Measurements from ENCODE around the gene RGS21.

Gene RGS21

DNA sequence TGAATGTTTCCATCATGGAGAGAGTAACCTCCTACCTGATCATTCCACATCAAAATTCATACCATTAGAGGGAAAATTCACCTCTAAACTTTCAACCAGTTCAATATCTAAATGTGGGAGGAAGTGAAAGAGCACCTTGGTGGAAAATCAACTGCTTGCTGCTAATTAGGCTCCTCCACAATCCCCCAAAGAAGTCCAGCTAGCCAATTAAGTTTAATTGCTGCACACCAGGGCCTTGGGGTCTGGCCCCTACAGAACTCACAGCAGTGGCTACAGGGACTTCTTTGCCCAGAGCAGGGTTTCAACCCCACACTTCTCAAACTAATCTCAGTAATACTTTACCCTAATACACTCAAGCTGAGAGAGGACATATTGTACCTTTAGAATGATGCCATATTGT, 62.1 kb downstream of the RGS21 start:
- no peak for DNase-seq (ENCODE audit: low read depth, low spot score)

DNA sequence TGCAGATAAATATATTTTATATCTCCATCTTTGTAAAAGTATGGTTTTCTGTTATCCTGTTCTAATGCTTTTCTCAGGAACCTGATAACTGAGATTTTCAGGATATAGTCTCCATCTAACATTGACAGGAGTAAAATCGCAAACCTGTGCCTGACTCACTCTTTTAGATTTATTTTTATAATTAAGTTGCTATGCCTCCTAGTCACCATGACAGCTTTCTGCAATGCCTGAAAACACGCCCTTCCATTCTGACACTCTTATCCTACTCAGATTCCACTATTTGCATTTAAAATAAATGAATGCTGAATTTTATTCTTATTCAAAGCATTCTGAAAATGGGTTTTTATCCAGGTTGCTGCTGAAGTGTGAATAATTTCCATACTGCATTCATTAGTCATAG, 62.8 kb downstream of the RGS21 start:
- no peak for DNase-seq (ENCODE audit: low read depth, low spot score)

DNA sequence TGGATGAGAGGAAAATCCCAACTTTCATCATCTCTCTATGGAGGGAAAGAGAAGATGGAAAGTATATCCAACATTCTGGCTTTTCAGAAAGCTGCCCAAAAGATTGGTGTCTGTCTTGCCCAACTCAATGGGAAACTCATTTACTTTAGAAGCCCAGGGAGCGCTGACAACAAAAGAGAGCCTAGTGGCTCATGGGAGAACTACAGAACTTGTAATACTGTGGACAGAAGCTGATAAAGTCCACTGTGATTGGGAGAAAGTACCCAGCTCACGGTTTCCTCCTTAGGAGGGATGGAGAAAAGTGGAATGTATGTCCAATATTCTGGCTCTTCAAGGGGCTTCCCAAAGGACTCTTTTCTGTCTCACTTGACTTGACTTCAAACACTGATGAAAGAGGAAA, 66.0 kb downstream of the RGS21 start:
- DNase-seq (ENCODE audit: low read depth, low spot score) = no peak

DNA sequence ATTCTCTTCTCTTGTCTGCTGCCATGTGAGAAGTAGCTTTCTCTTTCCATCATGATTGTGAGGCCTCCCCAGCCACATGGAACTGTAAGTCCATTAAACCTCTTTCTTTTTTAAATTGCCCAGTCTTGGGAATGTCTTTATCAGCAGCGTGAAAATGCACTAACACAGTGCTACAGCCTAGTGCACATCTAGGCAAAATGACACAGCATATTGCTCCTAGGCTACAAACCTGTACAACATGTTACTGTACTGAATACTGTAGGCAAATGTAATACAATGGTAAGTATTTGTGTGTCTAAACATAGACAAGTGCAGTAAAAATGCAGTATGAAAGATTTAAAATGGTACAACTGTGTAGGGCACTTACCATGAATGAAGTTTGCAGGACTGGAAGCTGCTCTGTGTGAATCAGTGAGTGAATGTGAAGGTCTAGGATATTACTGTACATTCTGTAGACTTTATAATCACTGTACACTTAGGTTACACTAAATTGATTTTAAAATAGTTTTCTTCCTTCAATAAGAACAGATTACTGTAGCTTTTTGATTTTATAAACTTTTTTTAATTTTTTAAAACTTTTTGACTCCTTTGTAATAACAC, 69.4 kb downstream of the RGS21 start:
- DNase-seq (ENCODE audit: low read depth, low spot score) = no peak

DNA sequence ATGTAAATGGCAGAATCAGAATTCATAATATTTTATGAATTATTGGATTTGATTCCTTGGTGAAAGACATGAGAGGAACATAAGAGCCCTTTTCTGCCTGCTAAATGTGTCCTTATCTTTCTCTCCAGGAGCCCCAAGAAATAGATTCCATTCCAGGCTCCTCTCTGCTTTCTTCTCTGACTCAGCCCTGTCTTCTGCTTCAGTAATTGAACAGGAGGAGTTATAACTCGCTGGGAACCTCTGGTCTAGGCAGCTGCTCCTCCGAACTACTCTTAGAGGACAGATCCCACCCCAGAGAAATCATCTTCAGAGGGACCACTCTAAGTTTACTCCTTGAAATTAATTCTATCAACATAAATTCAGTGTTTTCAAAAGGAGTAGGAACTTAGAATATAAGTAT, 78.4 kb downstream of the RGS21 start:
- DNase-seq (ENCODE audit: low read depth, low spot score) = no peak

DNA sequence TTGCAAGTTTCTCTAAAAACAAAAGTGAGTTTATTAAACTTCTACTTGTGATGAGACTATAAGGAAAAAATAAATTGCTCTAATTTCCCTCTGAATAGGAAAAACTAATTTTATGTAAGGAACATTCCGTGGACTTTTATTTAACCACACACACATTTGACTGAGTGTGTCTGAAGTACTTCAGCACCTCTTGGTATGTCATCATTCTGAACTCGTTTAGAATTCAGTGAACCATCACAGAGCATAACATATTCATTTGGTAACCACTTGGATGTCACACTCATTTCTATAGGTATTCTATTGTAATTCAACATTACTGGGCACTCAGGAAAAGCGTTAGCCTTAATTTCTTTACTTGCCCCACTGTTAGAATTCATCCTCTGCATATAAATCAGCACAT, 79.1 kb downstream of the RGS21 start:
- no peak for DNase-seq (ENCODE audit: low read depth, low spot score)

DNA sequence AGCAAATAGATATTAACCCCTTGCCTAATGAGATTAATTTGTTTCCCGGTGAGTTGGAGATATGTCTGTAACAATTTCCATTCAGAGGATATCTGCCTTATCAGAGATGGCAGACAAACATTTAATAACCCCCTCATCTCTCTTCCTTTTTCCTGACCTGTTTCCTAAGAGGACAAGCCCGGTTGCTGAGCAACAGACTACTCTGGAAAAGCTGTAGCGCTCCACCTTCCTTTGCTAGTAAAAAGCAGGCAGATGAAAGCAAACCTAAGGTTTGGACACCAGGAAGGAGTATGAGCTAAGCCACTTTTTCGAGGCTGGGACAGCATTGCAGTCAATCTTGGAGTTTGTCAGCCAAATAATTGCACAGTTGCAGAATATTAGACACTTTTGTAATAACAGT, 82.4 kb downstream of the RGS21 start:
- no peak for DNase-seq (ENCODE audit: low read depth, low spot score)

DNA sequence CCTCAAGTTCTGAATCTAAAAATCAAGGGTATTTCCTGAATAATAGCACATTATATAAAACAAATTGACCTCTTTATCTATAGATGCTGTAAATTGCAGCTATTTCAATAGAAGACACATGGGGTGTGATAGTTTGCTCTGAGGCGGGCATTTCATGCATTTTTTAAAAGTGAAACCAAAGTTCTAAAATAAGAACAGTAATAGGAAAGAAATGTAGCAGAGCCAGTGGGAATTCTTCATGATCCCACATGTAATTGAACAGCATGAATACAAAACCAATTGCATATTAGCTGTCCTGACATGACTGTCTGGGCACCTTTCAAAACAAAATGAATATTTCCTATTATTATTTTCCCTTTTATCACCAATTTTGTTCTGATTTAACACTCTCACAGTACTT, 85.0 kb downstream of the RGS21 start:
- no peak for DNase-seq (ENCODE audit: low read depth, low spot score)

DNA sequence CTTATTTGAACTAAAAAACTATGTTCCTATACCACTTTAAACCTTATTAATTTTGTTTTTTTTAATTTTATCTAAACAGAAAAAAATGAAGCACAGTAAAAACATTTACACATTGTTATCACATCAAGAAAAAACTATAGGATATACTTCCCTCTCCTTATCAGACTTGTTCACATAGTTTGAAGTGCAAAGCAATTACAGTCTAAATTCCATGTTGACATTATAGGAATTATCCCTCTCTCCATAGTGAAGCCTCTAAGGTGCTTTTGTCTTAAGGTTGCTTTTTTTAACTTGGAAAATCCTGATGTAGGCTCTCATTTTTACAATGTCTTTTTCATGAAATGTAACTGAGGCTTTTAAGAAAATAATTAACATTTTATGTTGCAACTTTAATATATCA, 85.8 kb downstream of the RGS21 start:
- no peak for DNase-seq (ENCODE audit: low read depth, low spot score)

DNA sequence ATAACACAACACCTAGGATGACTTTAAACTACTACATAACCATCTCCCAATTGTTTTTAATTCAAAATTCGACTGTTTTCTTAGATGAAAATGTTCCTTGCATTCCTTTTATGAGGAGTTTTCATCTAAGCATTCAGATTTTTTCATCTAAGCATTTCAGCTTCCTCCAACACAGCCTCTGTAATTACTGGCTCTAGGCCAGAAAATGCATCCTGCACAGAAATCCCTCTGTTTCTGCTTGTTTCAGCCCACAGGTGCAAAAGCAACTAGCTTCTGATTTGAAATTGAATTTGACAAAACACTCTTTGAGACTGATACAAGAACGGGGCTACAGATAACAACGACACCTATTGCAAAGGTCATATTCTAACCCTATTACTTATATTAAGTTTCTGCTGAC, 90.4 kb downstream of the RGS21 start:
- no peak for DNase-seq (ENCODE audit: low read depth, low spot score)
